Gastrocnemius medialis (tissue), 4 donors: ENCODE results near the gene ZNF334.

Experiments used
- CTCF ChIP-seq, 5 experiments: fragments of 450-650 bp in 3 of 5; fragments of 200-600 bp in 2 of 5; sonication (generic) in 2 of 5; IDR thresholded peaks in 4 of 5; conservative IDR thresholded peaks in 1 of 5; 1 replicate in 4 of 5; 2 replicates in 1 of 5; pipeline ENCODE4 v1.5.1; 2016 to 2019; ENCODE audit warnings: antibody characterized with exemption in 5 of 5, mild to moderate bottlenecking in 3 of 5, moderate library complexity in 3 of 5
- POLR2A ChIP-seq, 2 donors: fragments of 450-650 bp; IDR thresholded peaks; one replicate each; pipeline ENCODE4 v1.6.1; 2017; ENCODE audit warnings: antibody characterized with exemption in 2 of 2, mild to moderate bottlenecking in 2 of 2, moderate library complexity in 2 of 2

- TF ChIP-seq POLR2A (IDR thresholded peaks at IDR 0.05) (no peak), CTCF (IDR thresholded peaks at IDR 0.05 in 4 of 5, conservative IDR thresholded peaks at IDR 0.05 in 1 of 5) (no peak)
These were observed 57.6 kb downstream of the ZNF334 start for GRCh38 chr20:46455729-46456128.
